Measurements from ENCODE around the gene IL17B. TPM values are rescaled to one million over a fixed set of nuclear protein-coding genes. Genes with fewer than 3 reads are reported as not detected.
A peak's percentile ranks its signal among the peaks of the same experiment; 100 is the strongest.

IL17B gene
- total and polyA plus RNA-seq, 2 of the 13 experiments (the other 11 are each of a cell fraction or from before 2014, with no cell fraction given), result 0.29 to 2.6 TPM

GRCh38 chr5:149422366-149423048 lies 43.4 kb upstream of the IL17B start (continued):
- TF ChIP-seq ZNF563 (CRISPR knock-in tag; IDR thresholded peaks at IDR 0.05) (no peak), KLF11 (CRISPR knock-in tag; IDR thresholded peaks at IDR 0.05) (0 out of 2 replicates have a peak, but pooled peaks have one; percentile 55), HNF4A (CRISPR knock-in tag; IDR thresholded peaks at IDR 0.05) (peak; percentile 24; the same call in 1 of the 2 replicates), GMEB1 (CRISPR knock-in tag; IDR thresholded peaks at IDR 0.05; ENCODE audit: borderline replicate concordance) (no peak), MEIS2 (CRISPR knock-in tag; IDR thresholded peaks at IDR 0.05) (peak; percentile 47; the same call in 1 of the 2 replicates), THAP9 (CRISPR knock-in tag; IDR thresholded peaks at IDR 0.05; ENCODE audit: borderline replicate concordance) (peak; percentile 53; the same call in 1 of the 2 replicates), ZNF646 (CRISPR knock-in tag; IDR thresholded peaks at IDR 0.05) (no peak), SAP130 (CRISPR knock-in tag; IDR thresholded peaks at IDR 0.05; ENCODE audit: low read depth) (peak; percentile 71), YEATS2 (CRISPR knock-in tag; IDR thresholded peaks at IDR 0.05; ENCODE audit: borderline replicate concordance) (no peak), IRF2 (CRISPR knock-in tag; IDR thresholded peaks at IDR 0.05) (no peak), SP5 (CRISPR knock-in tag; IDR thresholded peaks at IDR 0.05; ENCODE audit: borderline replicate concordance, low read depth) (0 out of 2 replicates have a peak, but pooled peaks have one; percentile 11), ZFP90 (CRISPR knock-in tag; IDR thresholded peaks at IDR 0.05; ENCODE audit: borderline replicate concordance) (0 out of 2 replicates have a peak, but pooled peaks have one; percentile 6), BCL6 (CRISPR knock-in tag; IDR thresholded peaks at IDR 0.05) (peak; percentile 16; the same call in 1 of the 2 replicates), ZBTB42 (CRISPR knock-in tag; IDR thresholded peaks at IDR 0.05) (no peak), ZNF605 (CRISPR knock-in tag; IDR thresholded peaks at IDR 0.05) (0 out of 2 replicates have a peak, but pooled peaks have one; percentile 76), MXI1 (IDR thresholded peaks at IDR 0.05; ENCODE audit: borderline replicate concordance, low read depth, low read length) (peak; percentile 8; the same call in 1 of the 3 replicates)
- TF ChIP-seq, protein P1, sequence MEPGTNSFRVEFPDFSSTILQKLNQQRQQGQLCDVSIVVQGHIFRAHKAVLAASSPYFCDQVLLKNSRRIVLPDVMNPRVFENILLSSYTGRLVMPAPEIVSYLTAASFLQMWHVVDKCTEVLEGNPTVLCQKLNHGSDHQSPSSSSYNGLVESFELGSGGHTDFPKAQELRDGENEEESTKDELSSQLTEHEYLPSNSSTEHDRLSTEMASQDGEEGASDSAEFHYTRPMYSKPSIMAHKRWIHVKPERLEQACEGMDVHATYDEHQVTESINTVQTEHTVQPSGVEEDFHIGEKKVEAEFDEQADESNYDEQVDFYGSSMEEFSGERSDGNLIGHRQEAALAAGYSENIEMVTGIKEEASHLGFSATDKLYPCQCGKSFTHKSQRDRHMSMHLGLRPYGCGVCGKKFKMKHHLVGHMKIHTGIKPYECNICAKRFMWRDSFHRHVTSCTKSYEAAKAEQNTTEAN (CRISPR knock-in tag; conservative IDR thresholded peaks at IDR 0.05), result peak; percentile 78
